GM03348 (cell line): ENCODE results near the gene CCDC32.
"Not testable (repeated sequence)": the region's sequence is repeated elsewhere in the genome, so short reads cannot be mapped to it uniquely, and the experiment has no call there.

Experiments used
- DNase-seq: peaks from one replicate; pipeline ENCODE4 v3.0.0; 2012; ENCODE audit warnings: low spot score

Gene CCDC32, protein sequence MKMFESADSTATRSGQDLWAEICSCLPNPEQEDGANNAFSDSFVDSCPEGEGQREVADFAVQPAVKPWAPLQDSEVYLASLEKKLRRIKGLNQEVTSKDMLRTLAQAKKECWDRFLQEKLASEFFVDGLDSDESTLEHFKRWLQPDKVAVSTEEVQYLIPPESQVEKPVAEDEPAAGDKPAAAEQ

DNA sequence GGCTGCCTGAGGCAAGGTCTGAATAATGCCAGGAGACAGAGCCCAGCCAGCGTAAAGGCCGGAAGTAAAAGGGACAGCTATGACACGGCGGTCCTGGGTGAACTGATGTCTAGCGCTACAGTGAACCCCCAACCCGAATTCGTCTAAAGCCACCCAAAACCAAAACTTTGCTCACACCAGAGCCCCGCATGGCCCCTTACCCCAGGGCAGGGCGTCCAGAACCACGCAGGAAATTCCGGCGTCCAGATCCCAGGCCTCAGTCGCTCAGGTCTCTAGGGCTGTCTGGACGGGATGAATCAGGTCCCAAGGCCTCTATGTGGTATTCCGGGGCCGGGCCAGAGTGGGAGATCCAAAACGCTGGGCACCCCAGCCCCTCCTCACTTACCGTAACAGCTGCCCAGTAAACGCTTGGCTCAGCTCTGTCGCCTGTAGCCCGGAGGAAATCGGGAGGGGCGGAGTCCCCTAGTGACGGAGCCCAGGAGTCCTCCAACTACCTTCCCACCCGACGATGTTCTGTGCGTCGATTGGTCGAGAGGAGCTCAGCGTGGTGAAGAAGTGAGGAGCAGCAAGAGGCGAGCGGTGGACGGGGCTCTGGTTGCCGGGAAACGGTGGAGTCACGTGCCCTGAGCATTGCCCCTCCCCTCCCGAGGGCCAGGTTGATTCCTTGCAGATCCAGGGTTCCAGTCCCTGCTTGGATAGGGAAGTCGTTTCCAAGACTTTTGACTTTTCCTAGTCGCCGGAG lies at the start of gene CCDC32:
Gene CCDC32 (minus strand): TSS at position 452 of the 742 bp plus-strand sequence. CDS start 2,027 bp downstream, outside the sequence.
- DNase-seq = peak; percentile 99

DNA sequence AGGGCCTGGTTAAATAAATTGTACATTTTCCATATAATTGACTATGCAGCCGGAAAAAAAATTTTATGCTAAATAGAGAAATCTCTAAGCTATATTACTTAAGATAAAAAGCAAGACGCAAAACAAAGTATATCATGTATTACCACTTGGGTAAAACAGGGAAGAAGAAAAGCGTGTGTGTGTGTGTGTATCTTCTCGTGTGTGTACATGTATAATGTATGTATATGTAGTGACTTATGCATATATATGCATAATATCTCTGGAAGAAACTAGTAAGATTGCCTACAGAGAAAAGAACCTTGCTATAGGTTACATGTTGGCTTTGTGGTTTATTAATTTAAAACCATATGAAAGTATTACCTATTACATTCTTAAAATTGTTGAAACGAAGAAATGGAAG lies 48.2 kb upstream of the CCDC32 start:
- DNase-seq = no peak

DNA sequence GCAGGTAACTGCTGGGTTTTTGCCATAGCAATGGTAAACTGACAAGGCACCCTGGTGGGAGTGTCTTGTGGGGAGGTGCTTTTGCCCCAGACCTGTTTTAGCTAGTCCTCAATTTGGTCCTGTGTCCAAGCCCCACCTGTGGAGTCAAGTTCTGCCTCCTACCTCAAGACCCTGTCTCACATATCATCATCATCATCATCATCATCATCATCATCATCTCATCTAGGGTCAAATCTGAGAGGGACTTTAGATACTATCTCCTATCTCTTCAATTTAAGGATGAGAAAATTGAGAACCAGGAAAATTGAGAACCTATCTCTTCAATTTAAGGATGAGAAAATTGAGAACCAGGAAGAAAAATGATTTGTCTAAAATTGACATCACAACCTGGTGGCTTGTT lies 39.1 kb upstream of the CCDC32 start:
- no peak for DNase-seq

DNA sequence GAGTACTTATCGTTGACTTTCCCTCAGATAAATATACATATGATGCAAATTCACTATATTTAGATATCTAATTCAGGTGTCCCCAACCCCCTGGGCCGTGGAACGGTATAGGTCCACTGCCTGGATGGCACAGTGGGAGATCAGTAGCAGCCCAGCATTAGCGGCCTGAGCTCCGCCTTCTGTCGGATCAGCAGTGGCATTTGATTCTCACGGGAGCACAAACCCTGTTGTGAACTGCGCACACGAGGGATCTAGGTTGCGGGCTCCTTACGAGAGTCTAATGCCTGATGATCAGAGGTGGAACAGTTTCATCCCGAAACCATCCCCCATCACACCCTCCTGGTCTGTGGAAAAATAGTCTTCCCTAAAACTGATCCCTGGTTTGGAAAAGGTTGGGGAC lies 36.1 kb upstream of the CCDC32 start:
- DNase-seq = no peak

DNA sequence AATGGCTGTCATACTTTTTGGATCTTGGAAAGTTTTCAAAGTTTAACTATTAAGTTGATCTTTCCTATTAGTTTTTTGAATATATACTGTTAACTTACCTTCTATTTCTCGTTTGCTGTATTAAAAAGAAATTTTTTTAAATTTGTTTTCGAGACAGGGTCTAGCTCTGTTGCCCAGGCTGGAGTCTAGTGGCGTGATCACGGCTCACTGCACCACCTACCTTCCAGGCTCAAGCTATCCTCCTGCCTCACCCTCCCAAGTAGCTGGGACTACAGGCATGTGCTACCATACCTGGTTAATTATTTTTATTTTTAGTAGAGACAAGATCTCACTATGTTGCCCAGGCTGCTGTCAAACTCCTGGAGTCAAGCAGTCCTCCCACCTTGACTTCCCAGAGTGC lies 33.8 kb upstream of the CCDC32 start:
- no peak for DNase-seq

DNA sequence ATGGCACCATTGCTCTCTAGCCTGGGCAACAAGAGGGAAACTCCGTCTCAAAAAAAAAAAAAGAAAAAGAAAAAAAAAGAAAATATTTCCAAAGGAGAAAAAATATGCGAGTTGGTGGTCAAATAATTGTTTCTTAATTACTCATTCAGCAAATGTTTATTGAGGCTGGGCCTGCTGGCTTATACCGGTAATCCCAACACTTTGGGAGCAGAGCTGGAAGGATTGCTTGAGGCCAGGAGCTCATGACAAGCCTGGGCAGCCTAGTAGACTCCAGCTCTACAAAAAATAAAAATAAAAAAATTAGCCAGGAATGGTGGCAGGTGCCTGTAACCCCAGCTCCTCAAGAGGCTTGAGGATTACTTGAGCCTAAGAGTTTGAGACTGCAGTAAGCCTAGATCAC lies 33.3 kb upstream of the CCDC32 start:
- no peak for DNase-seq

DNA sequence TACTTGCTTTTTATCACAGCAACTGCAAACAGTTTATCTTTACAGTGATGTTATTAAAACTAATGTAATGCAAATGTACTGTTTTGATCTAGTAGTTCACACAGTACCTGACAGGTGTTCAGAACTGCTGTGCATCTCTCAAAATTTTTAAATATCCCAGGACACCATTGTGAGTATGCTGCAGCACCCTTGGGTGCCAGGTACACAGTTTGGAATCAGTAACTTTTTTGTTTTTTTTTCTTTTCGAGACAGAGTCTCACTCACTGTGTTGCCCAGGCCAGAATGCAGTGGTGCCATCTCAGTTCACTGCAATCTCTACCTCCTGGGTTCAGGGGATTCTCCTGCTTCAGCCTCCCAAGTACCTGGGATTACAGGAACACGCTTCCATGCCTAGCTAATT lies 32.2 kb upstream of the CCDC32 start:
- no peak for DNase-seq

DNA sequence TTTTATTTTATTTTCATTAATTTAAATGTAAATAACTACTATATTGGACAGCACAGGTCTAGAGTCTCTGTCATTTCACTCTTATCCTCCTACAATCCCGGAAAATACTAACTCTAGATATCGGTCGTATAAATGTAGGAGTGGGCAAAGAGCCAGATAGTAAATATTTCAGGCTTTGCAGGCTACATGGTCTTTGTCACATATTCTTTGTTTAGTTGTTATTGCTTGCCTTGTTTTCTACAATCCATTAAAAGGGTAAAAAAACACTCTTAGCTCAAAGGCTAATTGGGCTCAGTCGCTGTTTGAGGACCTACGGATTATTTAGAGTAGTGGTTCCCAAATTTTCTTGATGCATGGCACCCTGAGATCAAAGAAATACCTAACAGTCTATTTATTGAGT lies 30.9 kb upstream of the CCDC32 start:
- no peak for DNase-seq

DNA sequence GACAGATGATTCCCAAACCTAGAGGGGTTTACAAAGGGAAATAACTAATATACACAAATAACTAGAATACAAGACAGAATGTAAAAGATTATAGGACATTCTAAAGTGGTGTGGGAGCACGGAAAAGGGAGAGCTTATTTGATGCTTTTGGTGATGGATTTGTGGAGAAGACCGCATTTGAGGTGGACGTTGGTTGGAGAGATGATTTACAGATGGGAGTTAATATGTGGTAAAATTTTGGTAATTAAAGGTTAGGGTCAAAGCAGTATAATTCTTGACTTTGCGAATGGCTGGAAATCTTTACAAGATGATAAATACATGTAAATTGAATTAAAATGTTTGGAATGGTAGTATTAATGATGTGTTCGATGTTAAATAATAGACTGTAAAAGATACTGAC lies 30.4 kb upstream of the CCDC32 start:
- no peak for DNase-seq

DNA sequence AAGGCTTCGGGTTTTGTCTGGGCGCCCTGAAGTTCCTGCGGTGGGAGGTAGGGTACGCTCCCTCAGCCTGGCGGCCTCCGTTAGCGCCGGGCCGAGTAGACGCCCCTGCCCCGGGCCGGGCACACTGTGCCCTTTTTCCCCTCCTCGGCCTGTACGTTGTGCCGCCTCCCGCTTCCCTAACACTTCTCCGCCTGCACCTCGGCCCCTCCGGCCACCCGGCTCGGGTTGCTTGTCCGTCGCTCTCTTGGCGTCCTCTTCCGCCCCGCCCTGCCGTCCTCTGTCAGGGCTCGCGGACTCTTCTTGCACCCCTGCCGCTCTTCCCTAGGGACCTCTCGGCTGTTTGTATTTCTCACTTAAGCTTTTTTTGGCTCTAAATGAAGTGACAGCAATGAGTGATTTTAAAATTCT lies 29.6 kb upstream of the CCDC32 start:
- peak; percentile 78 for DNase-seq

DNA sequence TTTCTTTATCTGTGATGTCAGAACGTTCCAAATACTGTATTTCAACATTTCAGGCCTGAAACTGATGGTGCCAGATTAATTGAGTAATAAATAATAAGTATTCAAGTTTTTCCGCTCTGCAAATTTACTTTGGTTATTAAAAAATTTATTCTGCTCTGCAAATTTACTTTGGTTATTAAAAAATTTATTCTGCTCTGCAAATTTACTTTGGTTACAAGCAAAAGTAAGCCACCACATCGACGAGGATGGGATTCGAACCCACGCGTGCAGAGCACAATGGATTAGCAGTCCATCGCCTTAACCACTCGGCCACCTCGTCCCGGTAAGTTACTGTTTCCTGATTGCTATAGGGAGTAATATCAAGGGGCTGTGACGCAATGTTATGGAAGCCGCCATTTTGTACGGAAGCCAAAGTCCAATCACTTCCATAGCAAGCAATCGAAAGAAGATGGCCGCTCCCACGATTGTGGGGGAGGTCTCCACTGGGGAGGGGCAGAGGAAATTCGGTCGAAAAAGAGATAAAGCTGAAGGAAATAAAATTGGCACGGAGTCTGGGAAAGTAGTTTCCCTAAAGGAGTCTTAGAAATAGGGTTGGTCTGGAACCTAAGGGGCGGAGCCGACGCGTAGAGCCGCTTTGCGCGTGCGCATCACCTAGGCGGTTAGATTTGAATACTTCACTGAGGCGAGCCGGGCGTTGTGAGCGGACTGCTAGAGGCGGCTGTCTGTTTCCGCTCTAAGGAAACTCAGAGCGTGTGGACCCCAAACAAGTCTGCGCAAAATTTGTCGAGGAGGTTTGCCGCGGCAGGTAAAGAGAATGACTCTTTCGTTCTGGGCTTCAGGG lies 29.0 kb upstream of the CCDC32 start, which contains the start of gene KNL1:
Gene KNL1 (plus strand): TSS at position 662 of the 841 bp plus-strand sequence. CDS start 8,683 bp downstream, outside the sequence.
- DNase-seq = peak; percentile 91

DNA sequence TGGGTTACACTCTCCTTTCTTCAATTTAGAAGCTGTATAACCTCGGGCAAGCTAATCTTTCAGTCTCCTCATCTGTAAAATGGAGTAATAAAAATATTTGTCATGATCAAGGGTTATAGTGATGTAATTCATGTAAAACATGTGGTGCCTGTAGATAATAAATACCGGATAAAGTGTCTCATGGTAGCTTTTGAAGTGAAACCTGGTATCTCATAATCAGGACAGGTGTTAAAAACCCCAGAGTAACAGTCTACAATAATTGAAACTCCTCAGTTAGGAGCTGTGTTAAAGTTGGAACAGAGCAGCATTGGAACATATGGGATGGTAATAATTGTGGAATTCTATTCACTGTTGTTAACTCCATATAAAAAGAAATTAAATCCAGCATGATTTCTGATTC lies 28.3 kb upstream of the CCDC32 start:
- no peak for DNase-seq

DNA sequence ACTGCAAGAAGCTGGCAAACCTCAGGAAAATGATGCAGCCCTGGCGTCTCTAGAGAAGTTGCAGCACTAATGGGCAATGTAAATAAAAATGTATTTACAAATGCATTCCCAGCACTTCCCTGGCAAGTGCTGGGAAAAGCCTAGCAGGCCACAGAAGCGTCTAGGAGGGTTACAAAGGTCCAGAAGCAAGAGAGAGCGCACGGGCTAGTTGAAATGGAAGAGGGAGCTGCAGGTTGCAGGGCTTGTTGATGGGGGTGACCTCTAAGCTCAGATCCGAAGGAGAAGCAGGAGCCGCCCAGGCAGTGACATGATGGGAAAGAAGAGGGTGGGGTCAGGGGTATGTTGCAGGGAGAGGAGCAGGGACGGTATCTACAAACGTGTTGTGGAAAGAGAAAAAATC lies 26.5 kb upstream of the CCDC32 start:
- DNase-seq = no peak

DNA sequence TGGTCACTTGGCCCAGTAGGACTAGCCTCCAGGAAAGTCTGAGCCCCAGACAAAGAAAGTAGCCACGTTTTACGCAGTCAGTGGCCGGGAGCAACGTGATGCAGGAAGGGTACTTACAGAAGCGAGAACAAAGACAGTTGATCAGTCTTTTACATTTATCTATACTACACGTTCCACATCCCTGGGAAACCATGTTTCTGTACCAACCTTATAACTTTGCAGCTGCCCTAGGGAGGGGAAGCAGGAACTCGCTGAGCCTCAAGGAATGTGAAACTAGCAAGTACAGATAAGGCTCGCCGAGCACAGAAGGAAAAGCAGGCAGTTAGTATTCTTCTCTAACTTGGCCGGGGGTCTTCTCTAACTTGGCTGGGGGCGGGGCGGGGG lies 25.8 kb upstream of the CCDC32 start:
- no peak for DNase-seq

DNA sequence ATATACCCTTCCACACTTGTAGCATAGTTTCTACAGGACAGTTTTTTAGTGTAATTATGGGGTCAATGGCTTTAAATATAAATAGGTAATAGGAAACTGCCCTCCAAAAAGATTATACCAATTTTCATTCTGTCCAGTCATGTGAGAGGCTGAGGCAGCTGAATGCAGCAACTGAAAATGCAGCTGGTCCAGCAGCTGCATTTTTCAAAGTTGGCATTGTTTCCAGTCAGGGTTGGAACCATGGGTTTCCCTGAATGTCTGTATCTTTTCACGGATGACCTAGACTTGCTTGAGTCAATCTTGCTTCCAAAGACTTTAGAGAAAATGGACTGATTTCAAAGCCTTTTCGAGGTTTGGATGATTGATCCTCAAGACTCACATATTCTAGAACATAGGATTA lies 19.3 kb upstream of the CCDC32 start:
- no peak for DNase-seq

DNA sequence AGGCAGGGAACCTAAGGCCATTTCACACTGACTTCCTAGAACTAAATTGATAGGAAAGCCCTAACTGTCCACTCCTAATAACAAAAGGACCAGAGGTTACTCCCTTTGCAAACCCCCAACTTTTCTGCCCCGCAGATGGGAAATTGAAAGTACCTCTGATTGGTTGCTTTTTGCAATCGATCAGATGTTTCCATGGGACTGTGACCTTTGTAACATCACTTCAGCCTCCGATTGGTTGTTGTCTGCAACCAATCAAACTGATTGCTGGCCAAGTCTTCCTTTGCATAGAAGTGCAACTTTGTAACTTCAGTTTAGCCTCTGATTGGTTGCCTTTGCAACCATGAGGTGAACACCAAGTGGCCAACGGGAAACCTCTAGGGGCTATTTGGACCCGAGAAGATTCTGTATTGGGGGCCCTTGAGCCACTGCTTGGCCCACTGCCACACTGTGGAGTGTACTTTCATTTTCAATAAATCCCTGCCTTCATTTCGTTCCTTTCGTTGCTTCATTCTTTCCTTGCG lies 17.9 kb upstream of the CCDC32 start:
- peak; percentile 65 for DNase-seq

DNA sequence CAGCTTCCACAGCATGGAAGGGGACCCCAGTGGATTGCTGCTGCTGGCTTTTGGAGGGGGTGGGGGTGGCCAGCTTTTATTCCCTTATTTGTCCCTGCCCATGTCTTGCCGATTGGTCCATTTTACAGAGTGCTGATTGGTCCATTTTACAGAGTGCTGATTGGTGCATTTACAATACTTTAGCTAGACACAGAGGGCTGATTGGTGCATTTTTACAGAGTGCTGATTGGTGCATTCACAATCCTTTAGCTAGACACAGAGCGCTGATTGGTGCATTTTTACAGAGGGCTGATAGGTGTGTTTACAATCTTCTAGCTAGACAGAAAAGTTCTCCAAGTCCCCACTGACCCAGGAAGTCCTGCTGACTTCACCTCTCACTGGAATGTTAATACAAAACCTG lies 17.0 kb upstream of the CCDC32 start:
- DNase-seq = not testable (repeated sequence)

DNA sequence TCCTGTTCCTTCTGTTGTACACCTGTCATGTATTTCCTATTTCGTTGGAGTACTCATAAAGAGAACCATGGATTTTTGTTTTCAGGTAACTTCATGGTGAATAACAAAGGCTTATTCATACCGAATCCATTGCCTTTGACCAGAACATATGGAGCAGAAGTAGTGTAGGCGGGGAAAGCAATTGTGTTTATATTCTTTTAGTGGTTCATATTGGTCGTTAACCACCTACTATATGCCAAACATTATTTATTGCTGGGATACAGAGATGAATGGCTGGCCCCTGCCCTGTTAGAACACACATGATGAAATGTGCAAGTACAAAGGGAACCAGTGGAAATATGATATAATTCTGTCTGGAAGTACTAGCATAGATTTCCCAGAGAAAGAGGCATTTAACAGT lies 14.1 kb upstream of the CCDC32 start:
- no peak for DNase-seq

DNA sequence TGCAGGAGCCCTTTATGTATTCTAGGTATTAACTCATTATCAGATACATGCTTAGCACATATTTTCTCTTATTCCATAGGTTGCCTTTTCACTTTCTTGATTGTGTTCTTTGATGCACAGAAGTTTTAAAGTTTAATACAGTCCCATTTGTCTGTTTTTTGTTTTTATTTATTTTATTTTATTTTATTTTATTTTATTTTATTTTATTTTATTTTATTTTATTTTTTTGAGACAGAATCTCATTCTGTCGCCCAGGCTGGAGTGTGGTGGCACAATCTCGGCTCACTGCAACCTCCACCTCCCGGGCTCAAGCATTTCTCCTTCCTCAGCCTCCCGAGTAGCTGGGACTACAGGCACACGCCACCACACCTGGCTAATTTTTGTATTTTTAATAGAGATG lies 12.1 kb upstream of the CCDC32 start:
- not testable (repeated sequence) for DNase-seq

DNA sequence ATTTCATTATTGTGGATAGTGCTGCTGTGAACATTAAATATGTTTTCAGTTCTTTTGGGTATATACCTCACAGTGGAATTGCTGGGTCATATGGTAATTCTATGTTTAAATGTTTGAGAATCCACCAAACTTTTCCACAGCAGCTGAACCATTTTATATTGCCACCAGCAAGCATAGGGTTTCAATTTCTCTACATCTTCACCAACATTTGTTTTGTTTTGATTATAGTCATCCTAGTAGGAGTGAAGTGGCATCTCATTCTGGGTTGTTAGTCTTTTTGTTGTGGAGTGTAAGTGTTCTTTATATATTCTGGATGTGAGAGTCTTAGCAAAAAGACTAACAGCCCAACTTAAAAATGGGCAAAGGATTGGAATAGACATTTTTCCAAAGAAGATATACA lies 10.3 kb upstream of the CCDC32 start:
- no peak for DNase-seq

DNA sequence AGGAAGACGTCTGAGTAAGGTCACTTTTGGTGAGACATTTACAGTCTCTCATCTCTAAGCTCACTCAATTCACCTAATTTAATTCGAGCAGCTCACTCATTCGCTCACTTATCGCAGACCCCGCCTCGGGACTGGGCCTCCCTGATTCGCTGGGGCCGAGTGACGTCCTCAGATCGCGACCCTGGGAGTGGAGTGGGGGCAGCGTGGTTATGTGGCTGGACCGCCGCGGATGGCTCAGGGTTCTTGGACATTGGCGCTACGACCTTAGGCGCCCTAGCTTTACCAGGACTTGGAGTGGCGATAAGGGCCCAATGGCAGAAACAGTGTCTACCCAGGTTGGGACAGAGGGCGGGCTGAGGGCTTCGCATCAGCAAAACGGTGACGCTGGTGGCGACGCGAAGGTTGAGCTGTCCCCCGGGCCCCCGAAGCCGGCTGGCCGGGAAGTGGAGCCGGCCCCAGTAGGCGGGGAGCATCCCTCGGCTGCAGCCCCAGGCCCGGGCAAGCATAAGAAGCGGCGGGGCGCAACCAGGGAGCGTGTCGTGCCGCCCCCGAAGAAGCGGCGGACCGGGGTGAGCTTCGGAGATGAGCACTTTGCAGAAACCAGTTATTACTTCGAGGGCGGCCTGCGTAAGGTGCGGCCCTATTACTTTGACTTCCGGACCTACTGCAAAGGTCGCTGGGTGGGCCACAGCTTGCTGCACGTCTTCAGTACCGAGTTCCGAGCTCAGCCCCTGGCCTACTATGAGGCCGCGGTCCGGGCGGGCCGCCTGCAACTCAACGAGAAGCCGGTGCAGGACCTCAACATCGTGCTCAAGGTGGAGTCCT lies 4.5 kb upstream of the CCDC32 start, which contains the start of gene RPUSD2:
Gene RPUSD2 (plus strand): TSS at position 171 of the 825 bp plus-strand sequence. CDS start 39 bp downstream, at position 210.
- peak; percentile 97 for DNase-seq

DNA sequence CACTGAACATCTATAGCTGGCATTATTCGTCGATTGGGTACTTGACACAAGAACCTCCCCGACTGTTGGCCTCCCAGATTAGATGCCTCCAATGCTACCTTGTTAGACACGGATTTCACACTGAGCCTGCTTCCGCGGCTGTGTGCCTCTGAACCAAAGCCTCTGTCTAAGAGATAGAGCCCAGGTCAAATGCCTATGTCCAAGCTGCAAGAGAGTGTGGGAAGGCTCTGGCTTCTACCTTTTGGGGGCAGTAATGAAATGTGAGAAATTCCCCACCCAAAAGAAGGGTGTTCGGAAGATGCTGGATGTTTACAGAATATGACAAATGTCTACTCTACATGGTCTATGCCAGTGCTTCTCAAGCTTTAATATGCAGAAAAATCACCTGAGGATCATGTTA lies 2.3 kb upstream of the CCDC32 start:
- DNase-seq = no peak
